ENCODE results near the gene CD200R1L. TPM values are rescaled to one million over a fixed set of nuclear protein-coding genes. Genes with fewer than 3 reads are reported as not detected.
A peak's percentile ranks its signal among the peaks of the same experiment; 100 is the strongest.

Gene CD200R1L
- total and polyA plus RNA-seq, 2 of the 4 experiments (the other 2 are of a cell fraction) = not detected

GRCh38 chr3:112778353-112778948 lies 68.2 kb downstream of the CD200R1L start:
- peaks cover 21% of the 10 kb centered on the region for H3K9me1 ChIP-seq (ENCODE audit: insufficient read depth, low read length)
- peak overlapping the region; percentile 90; the same call in 1 of the 2 replicates for H3K14ac ChIP-seq (replicated peaks; ENCODE audit: low read depth, low read length)
- H2BK120ac ChIP-seq (ENCODE audit: low read depth, low read length) = peak overlapping the region; percentile 94; the same call in 1 of the 2 replicates
- dilution Hi-C loops (cut with HindIII; ENCODE audit: low sequenced_read_pairs, unreplicated experiment) = no loop called here
- H3K18ac ChIP-seq (ENCODE audit: low read depth, low read length) = peak overlapping the region; percentile 100; the same call in 1 of the 2 replicates
- no peak overlapping the region for H2AK9ac ChIP-seq (replicated peaks; ENCODE audit: low read depth, low read length, poor library complexity)
- BruUV-seq (replicated peaks) = no TSS peak
- peaks cover 41% of the 10 kb centered on the region for H3K4me1 ChIP-seq (ENCODE audit: control insufficient read depth, insufficient read depth, low read length)
- no peak overlapping the region for H3K4me3 ChIP-seq (ENCODE audit: insufficient read depth, low read depth, low read length)
- H3K9ac ChIP-seq (ENCODE audit: low read depth, low read length) = no peak overlapping the region
- WGBS, 2 experiments (ENCODE audit: extremely low coverage in 2 of 2, insufficient read length in 1 of 2) = no CpG with 5 or more reads among the region's 5 CpGs
- H3K79me1 ChIP-seq (ENCODE audit: low read depth in 1 of 2, low read length in 2 of 2) = no peaks in the 10 kb centered on the region
- H2AK5ac ChIP-seq (ENCODE audit: low read depth, low read length) = no peak overlapping the region
- H4K5ac ChIP-seq (ENCODE audit: low read depth, low read length) = no peak overlapping the region
- CTCF ChIA-PET = interaction anchor here (0.6 kb wide), 1 partner anchor 1190 kb away, joined by 12 read pairs; no protein-coding TSS in a partner anchor
- peak; percentile 98 for TF ChIP-seq CEBPB (IDR thresholded peaks at IDR 0.05; ENCODE audit: low read depth, low read length)
- peak; percentile 32; the same call in 1 of the 2 replicates for TF ChIP-seq MAFK (IDR thresholded peaks at IDR 0.05; ENCODE audit: low read depth, low read length)
- TF ChIP-seq CTCF (conservative IDR thresholded peaks at IDR 0.05; ENCODE audit: low read depth, low read length) = no peak
- no peak for TF ChIP-seq MXI1 (IDR thresholded peaks at IDR 0.05; ENCODE audit: borderline replicate concordance, low read depth, low read length)
- TF ChIP-seq FOS (IDR thresholded peaks at IDR 0.05; ENCODE audit: low read depth, low read length) = peak; percentile 77; the same call in 1 of the 2 replicates
- no peak for TF ChIP-seq USF2 (IDR thresholded peaks at IDR 0.05; ENCODE audit: low read depth, low read length)
- TF ChIP-seq BHLHE40 (IDR thresholded peaks at IDR 0.05; ENCODE audit: low read depth, low read length) = 0 out of 2 replicates have a peak, but pooled peaks have one; percentile 6
- no peak overlapping the region for H3K4ac ChIP-seq (ENCODE audit: low read depth, low read length)
- no peak overlapping the region; the same call in 1 of the 2 replicates for H3K4me2 ChIP-seq (ENCODE audit: low read depth, low read length)
- H3K36me3 ChIP-seq (ENCODE audit: control insufficient read depth, insufficient read depth, low read length) = no peaks in the 10 kb centered on the region
- H3K27me3 ChIP-seq (ENCODE audit: control insufficient read depth, insufficient read depth, low read length) = no peaks in the 10 kb centered on the region
- H4K20me1 ChIP-seq (ENCODE audit: insufficient read depth, low read length) = no peaks in the 10 kb centered on the region
- POLR2A ChIA-PET (ENCODE audit: unreplicated experiment) = no interaction called here
- ATAC-seq (ENCODE audit: low read depth) (peak; percentile 52), DNase-seq (peak; percentile 90)
- no peak overlapping the region for H2AFZ ChIP-seq (replicated peaks; ENCODE audit: low read length, poor library complexity)
- peak overlapping the region in 1 of 2 experiments; percentile 89; a peak in 2 of 4 replicates for H4K8ac ChIP-seq (ENCODE audit: low read depth in 2 of 2, low read length in 2 of 2)
- peak overlapping the region; percentile 98; the same call in 1 of the 2 replicates for H3K27ac ChIP-seq (ENCODE audit: insufficient read depth, low read length)
- H2BK20ac ChIP-seq (ENCODE audit: low read depth, low read length) = peak overlapping the region; percentile 94
- H2BK5ac ChIP-seq (ENCODE audit: low read depth, low read length, poor library complexity, severe bottlenecking) = peak overlapping the region; percentile 98
- intact Hi-C loops (cut with micrococcal nuclease) = no loop called here
- peak overlapping the region; percentile 97; the same call in 1 of the 3 replicates for H2BK15ac ChIP-seq (ENCODE audit: low read depth, low read length)
- no peak overlapping the region for H4K91ac ChIP-seq (ENCODE audit: insufficient read depth, low read depth, low read length)
- H3K23ac ChIP-seq (ENCODE audit: low read depth, low read length) = no peak overlapping the region
- H3K9me3 ChIP-seq (ENCODE audit: control insufficient read depth, insufficient read depth, low read length) = no peaks in the 10 kb centered on the region
- no peak overlapping the region; the same call in 1 of the 2 replicates for H3K56ac ChIP-seq (ENCODE audit: extremely low read depth, insufficient read depth, low read length)
- in situ Hi-C loops (cut with MboI; ENCODE audit: low sequenced_read_pairs) = no loop called here
